Tibial nerve (tissue), 4 donors: ENCODE data around the gene GRIK5. TPM values are rescaled to one million over a fixed set of nuclear protein-coding genes. Genes with fewer than 3 reads are reported as not detected.

ENCODE experiments used
- DNase-seq, 2 donors: peaks; one replicate each; pipeline ENCODE4 v3.0.0-alpha.2; 2019; ENCODE audit warnings: low spot score in 2 of 2
- H3K27ac ChIP-seq, 4 donors: fragments of 200-600 bp; sonication (generic) in 3 of 4; one replicate each; pipeline ENCODE4 v1.5.1; 2017 to 2019; ENCODE audit warnings: mild to moderate bottlenecking in 1 of 4
- H3K27me3 ChIP-seq, 2 donors: fragments of 200-600 bp; sonication (generic) in 1 of 2; one replicate each; pipeline versions ENCODE4 v1.5.1 to v1.6.0; 2017 to 2019
- H3K36me3 ChIP-seq, 3 donors: fragments of 200-600 bp; sonication (generic); one replicate each; pipeline ENCODE4 v1.5.1; 2018 to 2019
- H3K4me1 ChIP-seq, 4 donors: fragments of 200-600 bp; sonication (generic) in 3 of 4; one replicate each; pipeline ENCODE4 v1.5.1; 2017 to 2019
- H3K4me3 ChIP-seq, 4 donors: fragments of 200-600 bp; sonication (generic) in 3 of 4; one replicate each; pipeline ENCODE4 v1.5.1; 2017 to 2019; ENCODE audit warnings: mild to moderate bottlenecking in 1 of 4, moderate library complexity in 1 of 4
- H3K9me3 ChIP-seq, 4 donors: fragments of 200-600 bp; sonication (generic) in 3 of 4; one replicate each; pipeline ENCODE4 v1.5.1; 2017 to 2019
- EP300 ChIP-seq, 2 donors: sonication (generic); formaldehyde crosslinking; IDR thresholded peaks; one replicate each; pipeline ENCODE4 v1.6.1; 2017; ENCODE audit warnings: antibody characterized with exemption in 2 of 2, mild to moderate bottlenecking in 1 of 2
- POLR2A ChIP-seq, 2 donors: fragments of 450-650 bp; IDR thresholded peaks; one replicate each; pipeline ENCODE4 v1.6.1; 2017; ENCODE audit warnings: antibody characterized with exemption in 2 of 2, mild to moderate bottlenecking in 2 of 2, moderate library complexity in 2 of 2
- WGBS, 2 donors: methylation state at CpG; one replicate each; pipeline ENCODE4 v1.1.5; 2018; 5-methylcytosine and 5-hydroxymethylcytosine counted together
- total RNA-seq, 4 donors: library from RNA; depleted of rRNA; stranded (reverse); fragments of >200 nt; gene quantifications; one replicate each; pipeline ENCODE4 v1.1.0, GENCODE V29; 2016
- TF ChIP-seq, protein P1 (sequence below), 5 experiments: fragments of 200-600 bp in 3 of 5; fragments of 450-650 bp in 2 of 5; sonication (generic) in 3 of 5; IDR thresholded peaks; one replicate each; pipeline ENCODE4 v1.5.1; 2016 to 2019; ENCODE audit warnings: antibody characterized with exemption in 5 of 5, mild to moderate bottlenecking in 3 of 5, moderate library complexity in 2 of 5

GRIK5 gene
- total RNA-seq, 4 donors from 2014 or later = 2.4 to 12.0 (median 3.2) TPM

DNA sequence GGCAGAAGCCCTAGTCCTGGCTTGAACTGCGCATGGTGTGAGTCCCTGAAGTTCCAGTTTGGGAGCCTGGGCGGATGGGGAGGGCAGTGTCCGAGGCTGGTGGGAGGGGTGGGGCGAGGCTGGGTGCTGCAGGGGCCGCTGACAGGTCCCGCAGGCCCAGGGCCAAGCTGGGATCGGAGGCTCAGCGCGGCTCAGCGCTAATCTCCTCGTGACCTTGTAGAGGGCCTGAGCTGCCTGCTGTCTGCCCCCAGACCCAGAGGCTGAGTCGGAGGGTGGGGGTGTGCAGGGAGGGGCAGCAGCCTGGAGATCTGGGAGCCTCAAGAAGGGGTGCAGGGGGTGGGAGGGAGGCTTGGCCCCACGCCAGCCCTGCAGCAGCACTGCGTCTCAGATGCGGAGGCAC is 79.0 kb downstream of the GRIK5 start:
- Histone ChIP-seq H3K4me1 (peaks cover 0 to 11% (median 6%) of the 10 kb centered on the region in 4 donors), H3K27ac (no peak overlapping the region), H3K9me3 (no peaks in the 10 kb centered on the region), H3K36me3 (no peaks in the 10 kb centered on the region), H3K27me3 (peaks cover 0 to 57% of the 10 kb centered on the region in 2 donors), H3K4me3 (no peak overlapping the region)
- no peak for DNase-seq
- TF ChIP-seq, protein P1, sequence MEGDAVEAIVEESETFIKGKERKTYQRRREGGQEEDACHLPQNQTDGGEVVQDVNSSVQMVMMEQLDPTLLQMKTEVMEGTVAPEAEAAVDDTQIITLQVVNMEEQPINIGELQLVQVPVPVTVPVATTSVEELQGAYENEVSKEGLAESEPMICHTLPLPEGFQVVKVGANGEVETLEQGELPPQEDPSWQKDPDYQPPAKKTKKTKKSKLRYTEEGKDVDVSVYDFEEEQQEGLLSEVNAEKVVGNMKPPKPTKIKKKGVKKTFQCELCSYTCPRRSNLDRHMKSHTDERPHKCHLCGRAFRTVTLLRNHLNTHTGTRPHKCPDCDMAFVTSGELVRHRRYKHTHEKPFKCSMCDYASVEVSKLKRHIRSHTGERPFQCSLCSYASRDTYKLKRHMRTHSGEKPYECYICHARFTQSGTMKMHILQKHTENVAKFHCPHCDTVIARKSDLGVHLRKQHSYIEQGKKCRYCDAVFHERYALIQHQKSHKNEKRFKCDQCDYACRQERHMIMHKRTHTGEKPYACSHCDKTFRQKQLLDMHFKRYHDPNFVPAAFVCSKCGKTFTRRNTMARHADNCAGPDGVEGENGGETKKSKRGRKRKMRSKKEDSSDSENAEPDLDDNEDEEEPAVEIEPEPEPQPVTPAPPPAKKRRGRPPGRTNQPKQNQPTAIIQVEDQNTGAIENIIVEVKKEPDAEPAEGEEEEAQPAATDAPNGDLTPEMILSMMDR (IDR thresholded peaks at IDR 0.05) = no peak
- TF ChIP-seq POLR2A (IDR thresholded peaks at IDR 0.05) = no peak
- no peak for TF ChIP-seq EP300 (IDR thresholded peaks at IDR 0.05)
- 29 to 32% methylated on average over 9 to 15 of the region's 15 CpGs for WGBS, 2 donors

DNA sequence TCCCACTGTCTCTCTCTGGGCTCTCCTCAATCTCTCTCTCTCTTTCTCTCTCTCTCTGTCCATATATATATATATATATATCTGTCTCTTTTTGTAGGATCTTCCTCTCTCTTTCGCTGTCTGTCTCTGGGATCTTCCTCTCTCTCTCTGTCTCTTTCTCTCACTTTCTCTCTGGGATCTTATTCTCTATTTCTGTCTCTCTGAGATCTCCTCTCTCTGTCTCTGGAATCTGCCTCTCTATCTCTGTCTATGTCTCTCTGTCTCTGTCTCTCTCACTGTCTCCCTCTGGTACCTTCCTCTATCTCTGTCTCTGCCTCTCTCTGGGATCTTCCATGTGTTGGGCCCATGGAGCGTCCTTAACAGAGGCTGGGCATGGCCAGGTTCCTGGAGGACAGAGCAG is 79.4 kb downstream of the GRIK5 start:
- TF ChIP-seq POLR2A (IDR thresholded peaks at IDR 0.05) (no peak), EP300 (IDR thresholded peaks at IDR 0.05) (no peak)
- TF ChIP-seq, protein P1 (IDR thresholded peaks at IDR 0.05) = no peak
- no peak for DNase-seq
- no peaks in the 10 kb centered on the region for H3K9me3 ChIP-seq
- H3K4me1 ChIP-seq = peaks cover 0 to 11% (median 6%) of the 10 kb centered on the region in 4 donors
- H3K27ac ChIP-seq = no peak overlapping the region
- H3K27me3 ChIP-seq = peaks cover 0 to 52% of the 10 kb centered on the region in 2 donors
- WGBS, 2 donors = 69 to 76% methylated on average over 2 of the region's 2 CpGs
- H3K4me3 ChIP-seq = no peak overlapping the region
- H3K36me3 ChIP-seq = no peaks in the 10 kb centered on the region

DNA sequence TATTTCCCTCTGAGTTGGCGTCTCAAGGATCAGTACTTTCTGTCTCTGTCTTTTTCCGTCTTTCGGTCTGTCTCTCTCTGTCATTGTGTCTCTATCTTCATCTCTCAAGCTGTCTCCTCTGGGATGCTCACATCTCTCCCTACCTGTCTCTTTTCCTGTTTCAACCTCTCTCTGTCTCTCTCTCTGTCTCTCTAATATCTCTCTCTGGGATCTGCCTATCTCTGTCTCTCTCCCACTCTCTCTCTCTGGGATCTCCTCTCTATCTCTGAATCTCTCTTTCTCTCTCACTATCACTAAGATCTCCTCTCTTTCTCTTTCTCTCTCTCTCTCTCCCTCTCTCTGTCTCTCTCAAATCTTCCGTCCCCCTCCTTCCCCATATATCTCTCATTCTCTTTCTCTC is 80.0 kb downstream of the GRIK5 start:
- TF ChIP-seq POLR2A (IDR thresholded peaks at IDR 0.05) = no peak
- TF ChIP-seq, protein P1 (IDR thresholded peaks at IDR 0.05) = no peak
- TF ChIP-seq EP300 (IDR thresholded peaks at IDR 0.05) = no peak
- no peaks in the 10 kb centered on the region for H3K9me3 ChIP-seq
- peaks cover 0 to 47% of the 10 kb centered on the region in 2 donors for H3K27me3 ChIP-seq
- no peak overlapping the region for H3K4me3 ChIP-seq
- no peaks in the 10 kb centered on the region for H3K36me3 ChIP-seq
- peaks cover 0 to 11% (median 6%) of the 10 kb centered on the region in 4 donors for H3K4me1 ChIP-seq
- DNase-seq = no peak
- 83 to 93% methylated on average over 4 of the region's 4 CpGs for WGBS, 2 donors
- H3K27ac ChIP-seq = no peak overlapping the region

DNA sequence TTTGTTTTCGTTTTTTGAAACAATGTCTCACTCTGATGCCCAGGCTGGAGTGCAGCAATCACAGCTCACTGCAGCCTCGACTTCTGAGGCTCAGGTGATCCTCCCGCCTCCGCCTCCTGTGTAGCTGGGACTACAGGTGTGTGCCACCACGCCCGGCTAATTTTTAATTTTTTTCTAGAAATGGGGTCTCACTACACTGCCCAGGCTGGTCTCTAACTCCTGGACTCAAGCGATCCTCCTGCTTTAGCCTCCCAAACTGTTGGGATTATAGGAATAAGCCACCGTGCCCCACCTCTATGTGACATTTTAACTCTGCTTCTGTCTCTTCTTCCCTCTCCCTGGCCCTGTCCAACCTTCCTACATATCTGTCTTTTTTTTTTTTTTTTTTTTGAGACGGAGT is 81.1 kb downstream of the GRIK5 start:
- no peak for DNase-seq
- H3K4me1 ChIP-seq = peaks cover 0 to 6% (median 4%) of the 10 kb centered on the region in 4 donors
- TF ChIP-seq, protein P1 (IDR thresholded peaks at IDR 0.05) = no peak
- TF ChIP-seq POLR2A (IDR thresholded peaks at IDR 0.05) (no peak), EP300 (IDR thresholded peaks at IDR 0.05) (no peak)
- whole genome bisulfite sequencing, 2 donors = 85 to 87% methylated on average over 9 of the region's 9 CpGs
- H3K27me3 ChIP-seq = peaks cover 0 to 36% of the 10 kb centered on the region in 2 donors
- no peaks in the 10 kb centered on the region for H3K9me3 ChIP-seq
- no peaks in the 10 kb centered on the region for H3K36me3 ChIP-seq
- no peak overlapping the region for H3K4me3 ChIP-seq
- no peak overlapping the region for H3K27ac ChIP-seq

DNA sequence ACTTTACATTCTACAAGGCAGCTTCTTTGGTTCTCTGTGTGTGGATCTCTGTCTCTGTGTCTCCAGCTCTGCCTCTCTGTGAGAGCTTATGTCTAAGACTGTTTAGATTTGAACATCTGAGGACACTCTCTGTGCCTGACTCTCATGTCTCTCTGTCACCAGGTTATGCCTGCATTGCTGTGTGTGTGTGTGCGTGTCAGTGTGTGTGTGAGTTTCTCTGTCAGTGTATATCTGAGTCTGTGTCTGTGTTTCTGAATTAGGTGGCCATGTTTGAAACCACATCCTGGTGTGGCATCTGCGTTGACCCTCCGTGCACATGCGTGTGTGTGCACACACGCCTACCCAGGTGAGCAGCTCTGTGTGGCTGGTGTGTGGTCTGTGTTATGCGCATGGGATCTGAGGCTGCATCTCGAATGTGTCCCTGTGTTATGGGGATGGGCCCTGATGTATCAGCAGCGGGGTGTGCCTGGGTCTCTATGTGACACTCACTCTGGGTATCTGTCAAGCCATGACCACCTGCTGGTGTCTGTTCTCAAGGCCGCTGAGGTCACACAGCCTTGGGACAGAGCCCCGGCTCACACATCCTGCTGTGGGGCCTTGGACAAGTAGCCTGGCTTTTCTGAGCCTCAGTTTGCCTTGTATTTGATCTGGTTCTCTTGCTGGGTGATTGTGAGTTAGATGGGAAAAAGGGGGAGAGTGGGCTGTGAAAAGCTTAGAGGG is 82.7 kb downstream of the GRIK5 start:
- TF ChIP-seq EP300 (IDR thresholded peaks at IDR 0.05) = no peak
- TF ChIP-seq POLR2A (IDR thresholded peaks at IDR 0.05) = no peak
- TF ChIP-seq, protein P1 (IDR thresholded peaks at IDR 0.05) = no peak
- Histone ChIP-seq H3K9me3 (no peaks in the 10 kb centered on the region), H3K27ac (no peak overlapping the region), H3K27me3 (peaks cover 0 to 19% of the 10 kb centered on the region in 2 donors), H3K4me3 (no peak overlapping the region), H3K36me3 (no peaks in the 10 kb centered on the region), H3K4me1 (no peaks in the 10 kb centered on the region)
- 88 to 89% methylated on average over 10 of the region's 10 CpGs for WGBS, 2 donors
- DNase-seq = no peak
